ENCODE results near the gene OS9. TPM values are rescaled to one million over a fixed set of nuclear protein-coding genes. Genes with fewer than 3 reads are reported as not detected.
"Not testable (repeated sequence)": the region's sequence is repeated elsewhere in the genome, so short reads cannot be mapped to it uniquely, and the experiment has no call there.

The OS9 gene, protein sequence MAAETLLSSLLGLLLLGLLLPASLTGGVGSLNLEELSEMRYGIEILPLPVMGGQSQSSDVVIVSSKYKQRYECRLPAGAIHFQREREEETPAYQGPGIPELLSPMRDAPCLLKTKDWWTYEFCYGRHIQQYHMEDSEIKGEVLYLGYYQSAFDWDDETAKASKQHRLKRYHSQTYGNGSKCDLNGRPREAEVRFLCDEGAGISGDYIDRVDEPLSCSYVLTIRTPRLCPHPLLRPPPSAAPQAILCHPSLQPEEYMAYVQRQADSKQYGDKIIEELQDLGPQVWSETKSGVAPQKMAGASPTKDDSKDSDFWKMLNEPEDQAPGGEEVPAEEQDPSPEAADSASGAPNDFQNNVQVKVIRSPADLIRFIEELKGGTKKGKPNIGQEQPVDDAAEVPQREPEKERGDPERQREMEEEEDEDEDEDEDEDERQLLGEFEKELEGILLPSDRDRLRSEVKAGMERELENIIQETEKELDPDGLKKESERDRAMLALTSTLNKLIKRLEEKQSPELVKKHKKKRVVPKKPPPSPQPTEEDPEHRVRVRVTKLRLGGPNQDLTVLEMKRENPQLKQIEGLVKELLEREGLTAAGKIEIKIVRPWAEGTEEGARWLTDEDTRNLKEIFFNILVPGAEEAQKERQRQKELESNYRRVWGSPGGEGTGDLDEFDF
- total RNA-seq, result 110 TPM
- long read RNA-seq, transcript OS9-220 (14 exons, 2,135 nt), result minor isoform, 36 of 134 reads
- long read RNA-seq, transcript OS9-202 (15 exons, 2,691 nt), result major isoform, 43 of 134 reads
- long read RNA-seq, transcript OS9-201 (14 exons, 2,505 nt), result minor isoform, 17 of 134 reads
- long read RNA-seq, partial matches to known transcripts, result 12 of 134 reads
- long read RNA-seq, other reads (novel, unspliced or antisense), result 19 of 134 reads

DNA sequence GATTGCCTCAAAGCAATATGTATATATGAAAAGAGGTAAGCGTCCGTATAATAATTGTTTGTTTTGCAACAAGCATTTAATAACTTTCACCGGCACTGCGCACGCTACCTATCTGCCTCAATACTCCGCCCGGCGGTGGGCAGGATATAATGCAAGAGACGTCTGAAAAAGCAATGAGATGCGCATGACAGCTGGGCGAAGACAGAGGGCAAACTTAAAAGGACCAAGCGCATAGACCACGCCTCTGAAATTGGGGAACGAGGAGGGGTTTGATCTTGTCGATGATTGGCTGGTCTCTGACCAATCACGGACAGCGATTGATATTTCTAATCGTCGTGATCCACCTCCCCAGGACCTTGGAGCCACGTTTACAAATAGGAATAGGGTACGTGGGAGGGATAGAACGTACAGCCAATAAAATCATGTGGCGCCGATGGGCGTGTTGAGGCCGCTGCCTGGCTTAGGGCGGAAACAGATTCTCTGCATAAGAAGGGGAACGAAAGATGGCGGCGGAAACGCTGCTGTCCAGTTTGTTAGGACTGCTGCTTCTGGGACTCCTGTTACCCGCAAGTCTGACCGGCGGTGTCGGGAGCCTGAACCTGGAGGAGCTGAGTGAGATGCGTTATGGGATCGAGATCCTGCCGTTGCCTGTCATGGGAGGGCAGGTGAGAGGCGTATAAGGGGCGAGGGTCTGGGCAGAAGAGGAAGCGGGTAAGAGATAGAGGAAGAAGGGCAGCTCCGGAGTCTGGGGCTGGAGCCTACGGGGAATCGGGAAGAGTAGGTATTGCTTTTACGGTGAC, at the start of gene OS9:
TSS of gene OS9 (plus strand) at position 474 of the 800 bp plus-strand sequence. CDS start at position 504, 30 bp downstream.
- peak; percentile 97 for DNase-seq (ENCODE audit: missing footprints)
- peak; percentile 99 for ATAC-seq
- intact Hi-C loops (cut with DNase I), result no loop called here

DNA sequence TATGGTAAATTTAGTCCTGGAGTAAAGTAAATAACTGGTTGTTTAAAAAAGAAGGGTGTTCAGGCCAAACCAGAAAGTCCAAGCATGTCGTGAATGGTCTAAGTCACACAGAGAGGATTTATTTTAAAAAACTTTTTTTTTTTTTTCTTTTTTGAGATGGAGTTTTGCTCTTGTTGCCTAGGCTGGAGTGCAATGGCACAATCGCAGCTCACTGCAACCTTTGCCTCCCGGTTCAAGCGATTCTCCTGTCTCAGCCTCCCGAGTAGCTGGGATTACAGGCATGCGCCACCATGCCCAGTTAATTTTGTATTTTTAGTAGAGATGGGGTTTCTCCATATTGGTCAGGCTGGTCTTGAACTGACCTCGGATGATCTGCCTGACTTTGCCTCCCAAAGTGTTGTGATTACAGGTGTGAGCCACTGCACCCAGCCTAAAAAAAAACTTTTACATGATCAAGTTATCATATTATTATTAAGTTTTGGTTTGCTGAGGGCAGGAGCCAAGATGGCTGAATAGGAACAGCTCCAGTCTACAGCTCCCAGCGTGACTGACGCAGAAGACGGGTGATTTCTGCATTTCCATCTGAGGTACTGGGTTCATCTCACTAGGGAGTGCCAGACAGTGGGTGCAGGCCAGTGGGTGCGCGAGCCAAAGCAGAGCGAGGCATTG, 47.8 kb upstream of the OS9 start:
- intact Hi-C loops (cut with DNase I); ATAC-seq; DNase-seq (ENCODE audit: missing footprints): not testable (repeated sequence)

DNA sequence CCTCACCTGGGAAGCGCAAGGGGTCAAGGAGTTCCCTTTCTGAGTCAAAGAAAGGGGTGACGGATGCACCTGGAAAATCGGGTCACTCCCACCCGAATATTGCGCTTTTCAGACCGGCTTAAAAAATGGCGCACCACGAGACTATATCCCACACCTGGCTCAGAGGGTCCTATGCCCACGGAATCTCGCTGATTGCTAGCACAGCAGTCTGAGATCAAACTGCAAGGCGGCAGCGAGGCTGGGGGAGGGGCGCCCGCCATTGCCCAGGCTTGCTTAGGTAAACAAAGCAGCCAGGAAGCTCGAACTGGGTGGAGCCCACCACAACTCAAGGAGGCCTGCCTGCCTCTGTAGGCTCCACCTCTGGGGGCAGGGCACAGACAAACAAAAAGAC, 47.3 kb upstream of the OS9 start:
- ATAC-seq; intact Hi-C loops (cut with DNase I); DNase-seq (ENCODE audit: missing footprints): not testable (repeated sequence)

DNA sequence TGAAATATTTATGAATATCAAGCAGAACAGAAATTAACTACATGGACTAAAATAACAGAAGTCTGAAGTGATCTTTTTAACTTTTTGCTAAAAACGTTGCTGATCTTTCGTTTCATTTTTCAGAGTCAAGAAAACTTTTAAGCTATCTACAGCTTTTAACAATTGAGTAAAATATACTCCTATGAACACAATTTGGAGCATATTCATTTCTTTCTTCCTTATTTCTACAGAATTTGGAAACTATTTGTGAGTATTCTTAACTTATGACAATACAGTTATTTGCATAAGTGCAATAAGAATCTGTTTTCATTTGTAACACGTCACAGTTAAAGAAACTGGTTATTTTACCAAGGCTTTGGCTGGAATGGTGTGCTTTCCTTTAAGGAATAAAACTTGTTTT, 39.9 kb upstream of the OS9 start:
- intact Hi-C loops (cut with DNase I), result no loop called here
- ATAC-seq (no peak), DNase-seq (ENCODE audit: missing footprints) (no peak)

DNA sequence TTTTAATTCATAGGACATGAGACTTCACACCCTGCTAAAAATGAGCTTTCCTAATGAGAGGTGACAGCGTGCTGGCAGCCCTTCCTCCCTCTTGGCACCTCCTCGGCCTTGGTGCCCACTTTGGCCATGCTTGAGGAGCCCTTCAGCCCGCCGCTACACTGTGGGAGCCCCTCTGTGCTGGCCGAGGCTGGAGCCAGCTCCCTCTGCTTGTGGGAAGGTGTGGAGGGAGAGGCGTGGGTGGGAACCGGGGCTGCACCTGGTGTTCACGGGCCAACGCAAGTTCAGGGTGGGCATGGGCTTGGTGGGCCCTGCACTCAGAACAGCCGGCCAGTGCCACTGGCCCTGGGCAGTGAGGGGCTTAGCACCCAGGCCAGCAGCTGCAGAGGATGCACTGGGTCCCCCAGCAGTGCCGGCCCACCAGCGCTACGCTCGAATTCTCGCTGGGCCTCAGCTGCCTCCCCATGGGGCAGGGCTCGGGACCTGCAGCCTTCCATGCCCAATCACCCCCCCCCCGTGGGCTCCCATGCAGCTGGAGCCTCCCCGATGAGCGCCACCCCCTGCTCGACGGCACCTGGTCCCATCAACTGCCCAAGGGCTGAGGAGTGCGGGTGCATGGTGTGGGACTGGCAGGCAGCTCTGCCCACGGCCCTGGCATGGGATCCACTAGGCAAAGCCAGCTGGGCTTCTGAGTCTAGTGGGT, 38.2 kb upstream of the OS9 start:
- ATAC-seq (no peak), DNase-seq (ENCODE audit: missing footprints) (no peak)
- intact Hi-C loops (cut with DNase I), result no loop called here

DNA sequence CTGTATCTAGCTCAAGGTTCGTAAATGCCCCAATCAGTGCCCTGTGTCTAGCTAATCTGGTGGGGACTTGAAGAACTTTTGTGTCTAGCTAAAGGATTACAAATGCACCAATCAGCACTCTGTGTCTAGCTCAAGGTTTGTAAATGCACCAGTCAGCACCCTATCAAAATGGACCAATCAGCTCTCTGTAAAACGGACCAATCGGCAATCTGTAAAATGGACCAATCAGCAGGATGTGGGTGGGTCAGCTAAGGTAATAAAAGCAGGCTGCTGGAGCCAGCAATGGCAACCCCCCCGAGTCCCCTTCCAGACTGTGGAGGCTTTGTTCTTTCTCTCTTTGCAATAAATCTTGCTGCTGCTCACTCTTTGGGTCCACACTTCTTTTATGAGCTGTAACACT, 37.5 kb upstream of the OS9 start:
- intact Hi-C loops (cut with DNase I), result not testable (repeated sequence)

DNA sequence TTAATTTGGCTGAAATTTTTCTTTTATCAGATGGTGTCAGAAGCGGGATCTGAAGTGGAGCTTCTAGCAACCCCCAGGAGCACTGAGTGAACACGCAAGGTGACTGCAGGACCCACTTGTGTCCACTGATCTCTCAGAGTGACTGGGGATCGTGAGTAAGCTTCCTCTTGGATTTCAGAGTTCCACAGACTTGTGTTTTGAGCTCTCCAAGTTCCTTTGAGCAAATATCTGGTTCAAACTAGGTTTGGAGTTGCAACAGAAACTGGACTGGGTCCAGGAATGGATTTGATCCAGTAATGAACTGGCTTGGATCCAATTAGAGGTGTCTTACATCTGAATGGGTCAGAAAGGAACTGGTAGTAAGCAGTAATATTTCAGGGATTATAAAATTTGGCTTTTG, 36.2 kb upstream of the OS9 start:
- DNase-seq (ENCODE audit: missing footprints) (no peak), ATAC-seq (no peak)
- intact Hi-C loops (cut with DNase I), result no loop called here

More for the DNA sequence above, 37.5 kb upstream of the OS9 start:
- ATAC-seq; DNase-seq (ENCODE audit: missing footprints): not testable (repeated sequence)

DNA sequence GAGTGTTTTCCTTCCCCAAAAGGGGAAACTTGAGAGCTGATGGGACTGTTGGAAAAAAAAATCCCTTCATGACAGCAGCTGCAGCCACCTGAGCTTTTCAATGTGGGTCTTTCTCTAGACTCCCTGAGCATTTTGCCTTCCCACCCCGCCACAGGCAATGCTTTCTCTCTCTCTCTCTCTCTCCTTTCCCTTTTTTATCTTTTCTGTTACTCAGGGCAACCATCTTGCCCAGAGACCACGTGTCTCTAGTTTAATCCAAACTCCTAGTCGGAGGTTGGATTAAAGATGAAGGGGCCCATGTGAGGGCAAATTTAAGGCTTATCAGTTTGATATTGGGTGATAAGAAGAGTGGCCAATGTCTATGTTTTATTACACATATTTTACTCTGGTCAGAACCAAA, 35.0 kb upstream of the OS9 start:
- no peak for DNase-seq (ENCODE audit: missing footprints)
- intact Hi-C loops (cut with DNase I), result no loop called here
- ATAC-seq, result no peak

DNA sequence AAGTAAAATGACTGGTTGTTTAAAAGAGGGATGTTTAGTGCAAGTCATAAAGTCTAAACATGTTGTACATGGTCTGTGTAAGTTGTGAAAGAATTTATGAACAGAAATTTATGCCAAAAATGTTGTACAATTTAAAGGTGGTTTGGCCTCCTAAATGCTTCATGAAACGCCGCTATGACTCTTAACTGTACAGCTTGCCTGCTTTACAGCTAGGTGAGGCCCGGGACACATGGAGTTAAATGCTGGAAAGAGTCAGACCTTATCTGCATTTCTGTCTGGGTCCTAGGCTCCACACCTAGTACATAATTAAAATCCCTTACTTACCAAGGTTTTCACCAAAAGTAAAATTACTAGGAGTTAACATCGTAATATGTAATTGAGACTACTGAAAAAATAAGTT, 32.6 kb upstream of the OS9 start:
- no peak for DNase-seq (ENCODE audit: missing footprints)
- intact Hi-C loops (cut with DNase I), result no loop called here
- ATAC-seq, result no peak

DNA sequence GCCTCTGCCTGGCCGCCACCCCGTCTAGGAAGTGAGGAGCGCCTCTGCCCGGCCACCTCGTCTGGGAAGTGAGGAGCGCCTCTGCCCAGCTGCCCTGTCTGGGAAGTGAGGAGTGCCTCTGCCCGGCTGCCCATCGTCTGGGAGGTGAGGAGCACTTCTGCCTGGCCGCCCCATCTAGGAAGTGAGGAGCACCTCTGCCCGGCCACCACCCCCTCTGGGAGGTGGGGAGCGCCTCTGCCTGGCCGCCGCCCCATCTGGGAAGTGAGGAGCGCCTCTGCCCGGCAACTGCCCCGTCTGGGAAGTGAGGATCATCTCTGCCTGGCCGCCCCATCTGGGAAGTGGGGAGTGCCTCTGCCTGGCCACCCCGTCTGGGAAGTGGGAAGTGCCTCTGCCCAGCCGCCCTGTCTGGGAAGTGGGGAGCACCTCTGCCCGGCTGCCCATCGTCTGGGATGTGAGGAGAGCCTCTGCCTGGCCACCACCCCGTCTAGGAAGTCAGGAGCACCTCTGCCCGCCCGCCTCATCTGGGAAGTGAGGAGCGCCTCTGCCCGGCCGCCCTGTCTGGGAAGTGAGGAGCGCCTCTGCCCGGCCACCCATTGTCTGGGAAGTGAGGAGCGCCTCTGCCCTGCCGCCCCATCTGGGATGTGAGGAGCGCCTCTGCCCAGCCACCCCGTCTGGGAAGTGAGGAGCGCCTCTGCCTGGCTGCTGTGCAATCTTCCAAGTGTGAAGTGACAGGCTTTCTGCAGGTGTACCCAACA, 28.7 kb upstream of the OS9 start:
- intact Hi-C loops (cut with DNase I); DNase-seq (ENCODE audit: missing footprints); ATAC-seq: not testable (repeated sequence)

DNA sequence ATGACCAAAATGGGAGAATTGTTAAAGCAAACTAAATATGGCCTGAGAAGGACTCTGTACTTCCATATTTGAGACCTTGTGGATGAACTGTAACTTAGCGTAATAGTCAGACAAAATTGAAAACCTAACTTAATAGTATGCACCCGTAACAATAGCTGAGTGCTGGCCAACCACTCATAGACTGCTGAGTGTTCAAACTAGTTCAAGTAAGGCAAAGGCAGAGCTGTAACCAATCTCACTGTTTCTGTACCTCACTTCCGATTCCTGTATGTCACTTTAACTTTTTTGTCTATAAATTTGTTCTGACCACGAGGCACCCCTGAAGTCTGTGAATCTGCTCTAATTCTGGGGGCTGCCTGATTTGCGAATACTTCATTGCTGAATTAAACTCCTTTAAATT, 27.0 kb upstream of the OS9 start:
- ATAC-seq, result no peak
- DNase-seq (ENCODE audit: missing footprints), result no peak
- intact Hi-C loops (cut with DNase I), result no loop called here

DNA sequence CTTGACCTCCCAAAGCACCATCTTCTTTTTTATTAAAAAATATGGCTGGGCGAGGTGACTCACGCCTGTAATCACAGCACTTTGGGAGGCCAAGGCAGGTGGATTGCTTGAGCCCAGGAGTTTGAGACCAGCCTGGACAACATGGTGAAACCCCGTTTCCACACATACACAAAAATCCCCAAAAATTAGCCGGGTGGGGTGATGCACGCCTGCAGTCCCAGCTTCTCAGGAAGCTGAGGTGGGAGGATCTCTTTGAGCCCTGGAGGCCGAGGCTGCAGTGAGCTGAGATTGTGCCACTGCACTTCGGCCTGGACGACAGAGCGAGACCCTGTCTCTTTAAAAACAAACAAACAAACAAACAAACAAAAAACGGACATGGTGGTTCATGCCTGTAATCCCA, 24.2 kb upstream of the OS9 start:
- DNase-seq (ENCODE audit: missing footprints); ATAC-seq; intact Hi-C loops (cut with DNase I): not testable (repeated sequence)

DNA sequence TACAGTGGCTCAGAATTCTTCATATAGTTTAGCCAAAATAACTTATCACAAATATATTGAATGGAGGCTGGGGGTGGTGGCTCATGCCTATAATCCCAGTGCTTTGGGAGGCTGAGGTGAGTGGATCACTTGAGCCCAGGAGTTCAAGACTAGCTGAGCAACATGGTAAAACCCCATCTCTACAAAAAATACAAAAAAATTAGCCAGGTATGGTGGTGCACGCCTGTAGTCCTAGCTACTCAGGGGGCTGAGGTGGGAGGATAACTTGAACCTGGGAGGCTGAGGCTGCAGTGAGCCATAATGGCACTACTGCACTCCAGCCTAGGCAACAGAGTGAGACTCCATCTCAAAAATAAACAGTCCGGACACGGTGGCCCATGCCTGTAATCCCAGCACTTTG, 22.1 kb upstream of the OS9 start:
- intact Hi-C loops (cut with DNase I); DNase-seq (ENCODE audit: missing footprints); ATAC-seq: not testable (repeated sequence)

DNA sequence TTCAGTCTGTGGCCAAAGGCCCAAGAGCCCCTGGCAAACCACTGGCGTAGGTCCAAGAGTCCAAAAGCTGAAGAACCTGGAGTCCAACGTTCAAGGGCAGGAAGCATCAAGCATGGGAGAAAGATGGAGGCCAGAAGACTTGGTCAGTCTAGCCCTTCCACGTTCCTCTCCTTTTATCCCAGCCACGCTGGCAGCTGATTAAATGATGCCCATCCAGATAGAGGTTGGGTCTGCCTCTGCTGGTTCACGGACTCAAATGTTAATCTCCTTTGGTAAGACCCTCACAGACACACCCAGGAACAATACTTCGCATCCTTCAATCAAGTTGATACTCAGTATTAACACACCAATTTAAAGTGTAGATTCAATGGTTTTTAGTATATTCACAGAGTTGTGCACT, 21.1 kb upstream of the OS9 start:
- ATAC-seq, result no peak
- intact Hi-C loops (cut with DNase I), result no loop called here

DNA sequence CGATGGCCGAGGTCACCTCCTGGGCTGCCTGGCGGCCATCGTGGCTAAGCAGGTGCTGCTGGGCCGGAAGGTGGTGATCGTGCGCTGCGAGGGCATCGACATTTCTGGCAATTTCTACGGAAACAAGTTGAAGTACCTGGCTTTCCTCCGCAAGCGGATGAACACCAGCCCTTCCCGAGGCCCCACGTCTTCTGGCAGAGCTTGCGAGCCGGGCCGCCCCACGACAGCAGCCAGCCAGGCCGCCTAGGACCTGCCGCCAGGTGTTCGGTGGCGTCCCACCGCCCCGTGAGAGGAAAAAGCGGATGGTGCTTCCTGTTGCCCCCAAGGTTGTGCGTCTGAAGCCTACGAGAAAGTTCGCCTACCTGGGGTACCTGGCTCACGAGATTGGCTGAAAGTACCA, 19.2 kb upstream of the OS9 start:
- DNase-seq (ENCODE audit: missing footprints) (no peak), ATAC-seq (no peak)
- intact Hi-C loops (cut with DNase I), result no loop called here

More for the DNA sequence above, 21.1 kb upstream of the OS9 start:
- no peak for DNase-seq (ENCODE audit: missing footprints)

DNA sequence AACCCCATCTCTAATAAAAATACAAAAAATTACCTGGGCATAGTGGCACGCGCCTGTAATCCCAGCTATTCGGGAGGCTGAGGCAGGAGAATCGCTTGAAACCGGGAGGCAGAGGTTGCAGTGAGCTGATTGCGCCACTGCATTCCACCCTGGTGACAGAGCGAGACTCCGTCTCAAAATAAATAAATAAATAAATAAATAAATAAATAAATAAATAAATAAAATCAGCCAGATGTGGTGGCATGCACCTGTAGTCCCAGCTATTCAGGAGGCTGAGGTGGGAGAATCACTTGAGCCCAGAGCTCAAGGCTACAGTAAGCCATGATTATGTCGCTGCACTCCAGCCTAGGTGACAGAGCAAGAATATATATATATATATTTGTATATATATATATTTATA, 16.0 kb upstream of the OS9 start:
- intact Hi-C loops (cut with DNase I); ATAC-seq; DNase-seq (ENCODE audit: missing footprints): not testable (repeated sequence)

DNA sequence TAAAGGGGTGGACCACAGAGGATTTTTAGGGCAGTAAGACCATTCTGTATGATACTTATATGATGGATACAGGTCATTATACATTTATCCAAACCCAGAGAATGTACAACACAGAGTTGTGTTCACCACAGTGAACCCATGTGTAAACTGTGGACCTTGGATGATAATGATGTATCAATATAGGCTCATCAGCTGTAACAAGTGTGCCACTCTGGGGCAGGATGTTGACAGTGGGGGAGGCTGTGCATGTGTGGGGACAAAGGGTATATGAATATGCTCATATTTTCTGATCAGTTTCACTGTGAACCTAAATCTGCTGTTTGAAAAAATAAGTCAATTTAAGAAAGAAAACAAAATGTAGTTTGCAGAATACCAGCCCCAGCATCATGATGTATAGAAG, 14.2 kb upstream of the OS9 start:
- no peak for DNase-seq (ENCODE audit: missing footprints)
- no peak for ATAC-seq
- intact Hi-C loops (cut with DNase I), result no loop called here
